Urothelium cell line (cell line): ENCODE data around the gene CAMTA1.

ENCODE experiments used
- DNase-seq: peaks from one replicate; pipeline ENCODE4 v3.0.0; 2011; ENCODE audit warnings: low spot score, mixed read lengths
- FAIRE-seq: peaks from 2 replicates; lab custom pipeline; 2011; peaks lifted over from hg19 to GRCh38; lab: Jason Lieb, UNC

Gene CAMTA1

DNA sequence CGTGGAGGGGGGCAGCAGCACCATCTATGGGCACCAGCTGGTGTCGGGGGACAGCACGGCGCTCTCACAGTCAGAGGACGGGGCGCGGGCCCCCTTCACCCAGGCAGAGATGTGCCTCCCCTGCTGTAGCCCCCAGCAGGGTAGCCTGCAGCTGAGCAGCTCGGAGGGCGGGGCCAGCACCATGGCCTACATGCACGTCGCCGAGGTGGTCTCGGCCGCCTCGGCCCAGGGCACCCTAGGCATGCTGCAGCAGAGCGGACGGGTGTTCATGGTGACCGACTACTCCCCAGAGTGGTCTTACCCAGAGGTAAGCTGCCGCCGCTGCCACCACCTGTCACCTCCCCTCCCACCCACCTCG lies 879.6 kb downstream of the CAMTA1 start:
- DNase-seq (no peak), FAIRE-seq (no peak)

- DNase-seq (no peak), FAIRE-seq (no peak)
Measured at GRCh38 chr1:7666249-7666648, 881.0 kb downstream of the CAMTA1 start.

DNA sequence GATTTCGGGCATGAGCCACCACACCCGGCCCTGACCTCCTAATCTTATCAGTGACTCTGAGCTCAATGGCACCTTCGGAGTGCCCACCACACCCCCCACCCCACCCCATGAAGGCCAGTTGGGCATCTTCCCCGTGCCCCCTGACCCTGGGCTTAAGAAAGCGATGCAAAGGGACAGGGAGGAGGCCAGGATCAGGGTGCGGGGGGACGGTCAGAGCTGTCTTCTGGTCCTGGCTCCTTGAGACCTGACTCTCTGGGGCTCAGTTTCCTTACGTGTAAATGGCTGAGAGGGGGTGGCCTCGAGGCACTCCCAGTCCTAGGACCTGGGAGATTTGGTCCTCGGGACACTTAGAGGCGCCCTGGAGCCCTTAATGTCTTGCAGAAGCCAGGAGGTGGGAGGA lies 881.9 kb downstream of the CAMTA1 start:
- no peak for FAIRE-seq
- DNase-seq: no peak

- DNase-seq (peak; percentile 80), FAIRE-seq (peak; percentile 68)
Measured at GRCh38 chr1:7667625-7668218, 882.5 kb downstream of the CAMTA1 start.

GRCh38 chr1:7669559-7670311 lies 884.5 kb downstream of the CAMTA1 start:
- FAIRE-seq (no peak), DNase-seq (peak; percentile 64)

DNA sequence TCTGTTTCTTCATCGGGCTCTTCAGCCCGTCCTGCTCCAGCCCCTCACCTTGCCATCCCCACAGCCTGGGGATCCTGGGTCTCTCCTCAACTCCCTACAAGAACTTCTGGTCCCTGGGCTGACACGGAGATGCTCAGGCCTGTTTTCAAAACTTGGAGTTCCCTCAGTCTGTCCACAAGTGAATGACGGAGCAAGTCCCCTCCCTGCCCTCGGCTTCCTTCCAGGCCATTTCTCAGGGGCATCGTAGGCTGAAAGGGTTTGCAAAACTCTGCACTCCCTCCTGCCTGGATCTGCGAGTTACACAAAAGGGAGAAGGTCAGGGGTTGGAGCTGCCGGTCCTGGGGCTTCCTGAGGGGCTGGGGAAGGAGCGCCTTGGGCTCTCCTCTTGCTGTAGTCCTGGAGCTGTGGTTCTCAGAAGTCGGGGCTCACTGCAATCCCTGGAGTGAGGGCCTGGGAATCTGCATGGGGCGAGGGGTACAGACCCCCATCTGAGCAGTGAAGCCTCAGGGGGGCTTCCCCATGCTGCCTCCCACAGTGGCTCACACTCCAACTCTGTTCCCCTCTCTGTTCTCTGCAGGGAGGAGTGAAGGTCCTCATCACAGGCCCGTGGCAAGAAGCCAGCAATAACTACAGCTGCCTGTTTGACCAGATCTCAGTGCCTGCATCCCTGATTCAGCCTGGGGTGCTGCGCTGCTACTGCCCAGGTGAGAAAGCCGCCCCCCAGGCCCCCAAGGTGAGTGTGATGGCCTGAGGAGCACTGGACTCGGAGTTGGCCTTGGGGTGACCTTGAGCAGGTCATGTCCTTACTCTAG lies 885.3 kb downstream of the CAMTA1 start:
- DNase-seq (no peak), FAIRE-seq (no peak)

- FAIRE-seq (no peak), DNase-seq (no peak)
Measured at GRCh38 chr1:7671146-7671465, 885.9 kb downstream of the CAMTA1 start.

DNA sequence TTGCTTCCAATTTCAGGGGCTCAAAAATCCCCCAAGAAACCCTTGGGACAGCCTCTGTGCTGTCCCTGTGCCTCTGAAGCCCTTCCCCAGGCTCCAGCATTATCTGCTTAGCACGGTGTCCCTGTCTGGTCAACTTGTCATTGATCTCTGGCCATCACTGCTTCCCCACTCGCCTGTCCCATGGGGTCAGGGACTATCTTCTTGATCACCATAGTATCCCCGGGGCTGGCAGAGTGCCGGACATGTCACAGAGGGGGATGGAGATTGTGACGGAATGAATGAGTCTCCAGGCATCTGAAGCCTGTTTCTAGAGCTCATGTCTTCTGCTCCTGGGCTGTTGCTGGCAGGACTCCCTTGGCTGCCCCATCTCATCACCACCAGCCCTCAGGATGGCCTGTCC lies 886.4 kb downstream of the CAMTA1 start:
- FAIRE-seq (no peak), DNase-seq (no peak)

DNA sequence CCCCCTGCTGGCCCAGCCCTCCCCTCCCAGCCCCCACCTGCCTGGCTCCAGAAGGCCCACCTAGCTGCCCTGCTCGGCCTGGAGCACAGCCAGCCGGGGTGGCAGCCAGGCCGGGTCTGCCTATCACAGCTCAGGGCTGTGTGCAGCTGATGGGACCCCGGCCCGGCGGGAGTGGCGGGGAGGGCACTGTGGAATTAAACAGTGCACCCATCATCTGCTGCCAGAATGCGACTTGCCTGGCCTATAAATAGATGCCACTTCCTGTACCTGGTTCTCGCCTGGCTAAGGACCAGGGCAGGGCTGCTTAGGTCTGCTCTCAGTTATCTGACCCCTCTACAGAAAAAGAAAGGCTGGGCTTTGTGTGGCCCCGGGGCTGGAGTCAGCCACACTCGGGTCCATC lies 887.6 kb downstream of the CAMTA1 start:
- no peak for DNase-seq
- no peak for FAIRE-seq

GRCh38 chr1:7674972-7675371 lies 889.7 kb downstream of the CAMTA1 start:
- FAIRE-seq (no peak), DNase-seq (no peak)

- no peak for DNase-seq
- no peak for FAIRE-seq
Measured at GRCh38 chr1:7675431-7676273, 890.4 kb downstream of the CAMTA1 start.

DNA sequence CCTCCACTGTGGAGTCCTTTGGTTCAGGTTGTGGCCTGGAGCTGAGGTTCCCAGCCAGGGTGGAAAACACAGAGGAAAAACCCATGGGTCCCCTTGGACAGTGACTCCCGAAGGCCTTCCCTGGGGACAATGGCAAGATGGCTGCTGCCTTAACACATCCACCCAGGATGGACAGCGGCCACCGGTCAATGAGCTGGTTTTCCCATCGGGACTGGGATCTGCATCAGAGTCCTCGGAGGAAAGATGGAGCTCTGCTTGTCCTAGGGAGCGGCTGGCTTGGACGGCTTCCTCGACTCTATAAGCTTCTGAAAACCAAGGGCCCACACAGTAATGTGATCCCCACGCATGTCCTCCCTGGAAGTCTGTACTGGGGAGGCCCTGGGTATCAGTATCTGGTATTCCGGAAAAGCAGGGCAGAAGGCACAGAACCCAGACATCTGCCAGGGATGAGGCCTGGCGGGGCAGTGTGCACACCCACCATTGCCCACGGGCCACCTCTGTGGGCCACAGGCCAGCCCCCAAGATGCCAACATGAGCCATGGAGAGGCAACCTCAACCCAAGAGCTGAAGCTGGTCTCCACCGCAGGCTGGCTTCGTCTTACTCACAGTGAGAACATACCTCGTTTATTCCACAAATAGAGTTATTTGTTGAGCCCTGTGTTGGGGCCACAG lies 891.2 kb downstream of the CAMTA1 start:
- no peak for FAIRE-seq

DNA sequence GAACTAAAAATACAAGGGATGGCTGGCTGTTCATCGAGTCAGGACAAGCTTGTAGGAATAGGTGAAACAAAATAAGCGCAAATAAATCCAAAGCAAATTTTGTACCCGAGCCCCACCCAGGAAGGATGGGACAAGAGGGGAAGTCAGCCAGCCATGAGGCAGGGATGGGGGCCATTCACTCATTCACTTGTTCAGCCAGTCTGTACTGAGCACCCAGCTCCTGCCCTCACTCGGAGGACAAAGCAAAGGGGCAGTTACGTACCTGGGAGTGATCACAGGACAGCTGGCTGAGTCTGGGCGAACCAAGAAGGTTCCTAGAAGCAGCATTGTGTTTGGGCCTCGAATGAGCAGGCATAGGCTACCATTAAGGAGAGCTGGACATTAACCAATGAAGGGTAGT lies 891.9 kb downstream of the CAMTA1 start:
- DNase-seq (no peak), FAIRE-seq (no peak)

More for the DNA sequence above, 891.2 kb downstream of the CAMTA1 start:
- no peak for DNase-seq

DNA sequence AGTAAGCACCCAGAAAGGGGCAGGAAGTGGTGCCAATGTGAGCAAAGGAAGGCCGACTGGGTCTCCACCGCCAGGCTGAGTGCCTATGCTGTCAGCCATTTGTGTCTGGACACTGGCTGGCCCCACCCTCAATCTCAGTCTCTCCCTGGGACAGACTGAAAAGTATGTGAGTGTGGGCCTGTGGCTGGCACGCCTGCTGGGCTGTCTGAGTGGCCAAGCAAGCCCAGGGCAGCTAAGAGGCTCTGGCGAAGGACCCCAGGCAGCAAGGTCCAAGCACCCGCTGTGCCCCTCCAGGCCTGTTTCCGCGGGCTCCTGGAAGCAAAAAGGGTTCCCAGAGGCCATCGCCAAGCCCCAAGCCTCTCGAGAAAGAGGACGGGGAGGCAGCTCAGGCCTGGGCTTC lies 892.6 kb downstream of the CAMTA1 start:
- FAIRE-seq (no peak), DNase-seq (no peak)

DNA sequence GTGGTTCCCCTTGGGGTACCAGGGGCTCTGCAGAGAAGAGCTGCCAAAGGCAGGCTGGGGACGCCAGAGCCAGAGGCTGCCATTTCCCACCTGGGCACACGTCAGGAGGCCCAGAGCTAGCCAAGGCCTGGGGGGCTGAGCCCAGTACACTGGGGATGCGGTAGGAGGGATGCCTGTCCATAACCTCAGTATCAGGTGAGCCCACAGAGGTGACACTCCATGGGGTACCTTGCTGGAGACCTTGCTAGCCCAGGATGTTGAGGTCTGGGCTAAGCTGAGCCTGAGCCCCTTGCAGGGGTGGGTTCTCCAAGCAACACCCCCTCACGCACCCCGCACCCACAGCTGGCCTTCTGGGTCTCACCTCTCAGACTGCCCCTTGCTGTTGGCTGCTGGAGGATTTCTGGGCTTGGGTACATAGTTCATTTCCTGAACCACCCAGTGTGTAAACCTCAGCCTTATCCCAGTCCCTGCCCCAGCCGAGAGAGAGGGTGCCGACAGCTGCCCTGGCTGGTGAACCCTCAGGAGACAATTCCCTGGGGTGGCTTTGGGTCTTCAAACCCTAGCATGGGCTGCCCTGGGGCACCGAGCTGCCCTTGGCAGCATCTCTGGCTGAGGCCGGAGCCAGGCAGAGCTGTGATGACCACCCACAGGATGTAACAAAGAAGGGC lies 893.4 kb downstream of the CAMTA1 start:
- FAIRE-seq (no peak), DNase-seq (no peak)

DNA sequence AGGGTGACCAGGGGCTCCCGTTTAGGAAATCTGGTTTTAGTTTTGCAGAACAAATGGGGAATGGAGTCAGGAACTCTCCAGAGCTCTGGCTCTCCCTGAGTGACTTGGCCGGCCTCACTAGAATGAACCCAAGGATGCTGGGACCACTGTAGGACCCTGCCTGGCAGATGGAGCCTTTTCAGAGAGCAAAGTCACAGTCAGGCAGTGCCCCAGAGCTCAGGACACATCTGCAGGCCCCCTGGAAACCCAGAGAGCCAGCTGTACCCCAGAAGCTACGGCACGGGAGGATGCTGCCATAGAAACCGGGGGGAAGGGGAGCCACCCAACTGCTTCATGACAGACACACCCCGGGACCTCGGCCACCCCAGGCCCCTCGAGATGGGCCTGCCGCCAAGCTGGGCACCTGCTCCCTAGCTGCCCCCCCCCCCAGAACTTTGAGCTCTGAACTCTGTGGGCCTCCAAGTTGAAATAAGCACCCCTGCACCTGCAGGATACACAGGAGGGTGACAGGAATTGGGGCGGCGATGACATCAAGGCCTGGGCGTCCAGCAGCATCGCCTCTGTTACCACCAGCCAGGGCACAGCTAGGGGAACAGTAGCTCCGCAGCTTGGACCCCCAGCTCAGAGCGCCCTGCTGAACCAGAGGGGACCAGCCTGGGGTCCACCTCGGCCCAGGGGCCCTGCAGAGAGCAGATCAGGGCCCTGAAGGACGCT lies 894.1 kb downstream of the CAMTA1 start:
- FAIRE-seq (no peak), DNase-seq (no peak)

DNA sequence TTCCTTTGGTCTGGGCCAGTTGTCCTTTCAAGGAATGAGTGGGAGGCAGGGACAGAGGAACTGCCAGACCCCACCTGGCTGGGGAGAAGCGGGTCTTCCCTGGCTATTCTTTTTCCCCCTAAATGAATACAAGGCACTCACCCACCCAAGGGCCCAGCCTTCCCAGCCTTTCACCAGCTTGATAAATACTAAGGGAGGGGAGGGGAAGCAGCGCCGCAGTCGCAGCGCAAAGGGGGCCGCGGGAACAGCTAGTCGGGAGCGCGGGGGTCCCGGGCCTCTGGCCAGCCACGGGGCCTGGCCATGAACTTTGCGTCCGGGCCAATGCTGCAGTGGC lies 894.6 kb downstream of the CAMTA1 start:
- no peak for FAIRE-seq
- no peak for DNase-seq

GRCh38 chr1:7680207-7680954 lies 895.1 kb downstream of the CAMTA1 start:
- DNase-seq (peak; percentile 71), FAIRE-seq (peak; percentile 70)

GRCh38 chr1:7680955-7681268 lies 895.7 kb downstream of the CAMTA1 start:
- DNase-seq: peak; percentile 28
- no peak for FAIRE-seq
